ENCODE measurements around the gene FDX1. TPM values are rescaled to one million over a fixed set of nuclear protein-coding genes. Genes with fewer than 3 reads are reported as not detected.

Gene FDX1
- total and polyA plus RNA-seq, 3 experiments from 2014 or later, result 13.8 to 19.0 (median 14.4) TPM

- Histone ChIP-seq H3K9me3 (ENCODE audit: low read length) (no peaks in the 10 kb centered on the region), H3K27ac (ENCODE audit: low read depth, low read length) (no peak overlapping the region), H3K4me1 (ENCODE audit: insufficient read depth, low read length) (no peaks in the 10 kb centered on the region), H3K36me3 (ENCODE audit: insufficient read depth, low read length) (no peaks in the 10 kb centered on the region), H3K27me3 (ENCODE audit: insufficient read depth, low read length, poor library complexity, severe bottlenecking) (no peaks in the 10 kb centered on the region), H3K4me3 (ENCODE audit: low read length) (no peak overlapping the region)
- peak overlapping the region in 1 of 8 donors; percentile 68 for H3K27ac Mint-ChIP-seq
- ChIA-PET POLR2A (no interaction called here), CTCF (no interaction called here)
- no peaks in the 10 kb centered on the region for H3K4me1 Mint-ChIP-seq
- no peaks in the 10 kb centered on the region for H3K9me3 Mint-ChIP-seq
- H3K4me3 Mint-ChIP-seq, result no peak overlapping the region
- peaks cover 0 to 3% of the 10 kb centered on the region in 2 donors for H3K27me3 Mint-ChIP-seq
- H3K36me3 Mint-ChIP-seq, result no peaks in the 10 kb centered on the region
- no peak for DNase-seq
Observed at GRCh38 chr11:110505528-110506284, 76.0 kb downstream of the FDX1 start.

- POLR2A ChIA-PET, result no interaction called here
- Mint-ChIP-seq H3K36me3 (no peaks in the 10 kb centered on the region), H3K27ac (no peak overlapping the region)
Observed at GRCh38 chr11:110507328-110507727, 77.6 kb downstream of the FDX1 start.

GRCh38 chr11:110508786-110509185 is 79.0 kb downstream of the FDX1 start:
- Mint-ChIP-seq H3K27ac (no peak overlapping the region), H3K9me3 (no peaks in the 10 kb centered on the region), H3K4me1 (no peaks in the 10 kb centered on the region), H3K36me3 (no peaks in the 10 kb centered on the region), H3K4me3 (no peak overlapping the region), H3K27me3 (peaks cover 0 to 5% of the 10 kb centered on the region in 2 donors)
- Histone ChIP-seq H3K4me3 (ENCODE audit: low read length) (no peak overlapping the region), H3K4me1 (ENCODE audit: insufficient read depth, low read length) (no peaks in the 10 kb centered on the region), H3K9me3 (ENCODE audit: low read length) (no peaks in the 10 kb centered on the region), H3K36me3 (ENCODE audit: insufficient read depth, low read length) (no peaks in the 10 kb centered on the region), H3K27me3 (ENCODE audit: insufficient read depth, low read length, poor library complexity, severe bottlenecking) (no peaks in the 10 kb centered on the region), H3K27ac (ENCODE audit: low read depth, low read length) (no peak overlapping the region)
- DNase-seq, result no peak
- ChIA-PET CTCF (no interaction called here), POLR2A (no interaction called here)

More at GRCh38 chr11:110507328-110507727, 77.6 kb downstream of the FDX1 start:
- Histone ChIP-seq H3K27me3 (ENCODE audit: insufficient read depth, low read length, poor library complexity, severe bottlenecking) (no peaks in the 10 kb centered on the region), H3K4me3 (ENCODE audit: low read length) (no peak overlapping the region), H3K36me3 (ENCODE audit: insufficient read depth, low read length) (no peaks in the 10 kb centered on the region), H3K9me3 (ENCODE audit: low read length) (no peaks in the 10 kb centered on the region), H3K4me1 (ENCODE audit: insufficient read depth, low read length) (no peaks in the 10 kb centered on the region), H3K27ac (ENCODE audit: low read depth, low read length) (no peak overlapping the region)
- H3K4me3 Mint-ChIP-seq, result no peak overlapping the region
- CTCF ChIA-PET, result no interaction called here
- no peak for DNase-seq
- H3K27me3 Mint-ChIP-seq, result peaks cover 0 to 3% of the 10 kb centered on the region in 2 donors
- no peaks in the 10 kb centered on the region for H3K4me1 Mint-ChIP-seq
- no peaks in the 10 kb centered on the region for H3K9me3 Mint-ChIP-seq

GRCh38 chr11:110509472-110509871 is 79.7 kb downstream of the FDX1 start:
- no peaks in the 10 kb centered on the region for H3K36me3 Mint-ChIP-seq
- no peaks in the 10 kb centered on the region for H3K9me3 Mint-ChIP-seq
- Histone ChIP-seq H3K27ac (ENCODE audit: low read depth, low read length) (no peak overlapping the region), H3K36me3 (ENCODE audit: insufficient read depth, low read length) (no peaks in the 10 kb centered on the region), H3K4me3 (ENCODE audit: low read length) (no peak overlapping the region), H3K4me1 (ENCODE audit: insufficient read depth, low read length) (no peaks in the 10 kb centered on the region), H3K27me3 (ENCODE audit: insufficient read depth, low read length, poor library complexity, severe bottlenecking) (no peaks in the 10 kb centered on the region), H3K9me3 (ENCODE audit: low read length) (no peaks in the 10 kb centered on the region)
- H3K4me1 Mint-ChIP-seq, result no peaks in the 10 kb centered on the region
- no peak overlapping the region for H3K4me3 Mint-ChIP-seq
- H3K27ac Mint-ChIP-seq, result no peak overlapping the region
- POLR2A ChIA-PET, result no interaction called here
- CTCF ChIA-PET, result no interaction called here
- peaks cover 0 to 5% of the 10 kb centered on the region in 2 donors for H3K27me3 Mint-ChIP-seq
- DNase-seq, result no peak

GRCh38 chr11:110512026-110512425 is 82.3 kb downstream of the FDX1 start:
- H3K4me3 Mint-ChIP-seq, result no peak overlapping the region
- Histone ChIP-seq H3K27me3 (ENCODE audit: insufficient read depth, low read length, poor library complexity, severe bottlenecking) (no peaks in the 10 kb centered on the region), H3K4me1 (ENCODE audit: insufficient read depth, low read length) (no peaks in the 10 kb centered on the region), H3K27ac (ENCODE audit: low read depth, low read length) (no peak overlapping the region), H3K4me3 (ENCODE audit: low read length) (no peak overlapping the region), H3K36me3 (ENCODE audit: insufficient read depth, low read length) (no peaks in the 10 kb centered on the region), H3K9me3 (ENCODE audit: low read length) (no peaks in the 10 kb centered on the region)
- no peak overlapping the region for H3K27ac Mint-ChIP-seq
- H3K27me3 Mint-ChIP-seq, result peaks cover 0 to 5% of the 10 kb centered on the region in 2 donors
- CTCF ChIA-PET, result no interaction called here
- POLR2A ChIA-PET, result no interaction called here
- no peaks in the 10 kb centered on the region for H3K9me3 Mint-ChIP-seq
- H3K36me3 Mint-ChIP-seq, result no peaks in the 10 kb centered on the region
- no peak for DNase-seq
- no peaks in the 10 kb centered on the region for H3K4me1 Mint-ChIP-seq

GRCh38 chr11:110513259-110513801 is 83.6 kb downstream of the FDX1 start:
- Mint-ChIP-seq H3K27me3 (peaks cover 0 to 2% of the 10 kb centered on the region in 2 donors), H3K27ac (no peak overlapping the region), H3K4me1 (no peaks in the 10 kb centered on the region), H3K4me3 (no peak overlapping the region), H3K9me3 (peaks cover 0 to 1% (median 0%) of the 10 kb centered on the region in 5 donors), H3K36me3 (no peaks in the 10 kb centered on the region)
- Histone ChIP-seq H3K27ac (ENCODE audit: low read depth, low read length) (no peak overlapping the region), H3K4me3 (ENCODE audit: low read length) (no peak overlapping the region), H3K36me3 (ENCODE audit: insufficient read depth, low read length) (no peaks in the 10 kb centered on the region), H3K27me3 (ENCODE audit: insufficient read depth, low read length, poor library complexity, severe bottlenecking) (no peaks in the 10 kb centered on the region), H3K4me1 (ENCODE audit: insufficient read depth, low read length) (no peaks in the 10 kb centered on the region), H3K9me3 (ENCODE audit: low read length) (no peaks in the 10 kb centered on the region)
- CTCF ChIA-PET, result no interaction called here
- DNase-seq, result no peak
- POLR2A ChIA-PET, result no interaction called here

GRCh38 chr11:110513846-110514437 is 84.2 kb downstream of the FDX1 start:
- Mint-ChIP-seq H3K9me3 (peaks cover 0 to 6% (median 0%) of the 10 kb centered on the region in 5 donors), H3K27me3 (peaks cover 0 to 2% of the 10 kb centered on the region in 2 donors), H3K4me3 (no peak overlapping the region), H3K36me3 (no peaks in the 10 kb centered on the region), H3K4me1 (no peaks in the 10 kb centered on the region), H3K27ac (no peak overlapping the region)
- H3K27ac ChIP-seq (ENCODE audit: low read depth, low read length), result no peak overlapping the region
- no peak for DNase-seq
- POLR2A ChIA-PET, result no interaction called here
- no peak overlapping the region for H3K4me3 ChIP-seq (ENCODE audit: low read length)
- no peaks in the 10 kb centered on the region for H3K36me3 ChIP-seq (ENCODE audit: insufficient read depth, low read length)
- H3K27me3 ChIP-seq (ENCODE audit: insufficient read depth, low read length, poor library complexity, severe bottlenecking), result no peaks in the 10 kb centered on the region
- CTCF ChIA-PET, result no interaction called here
- H3K4me1 ChIP-seq (ENCODE audit: insufficient read depth, low read length), result no peaks in the 10 kb centered on the region
- H3K9me3 ChIP-seq (ENCODE audit: low read length), result no peaks in the 10 kb centered on the region

Measured in CD8-positive, alpha-beta memory T cell (primary cell).